ENCODE data around the gene RSBN1L. TPM values are rescaled to one million over a fixed set of nuclear protein-coding genes. Genes with fewer than 3 reads are reported as not detected.
"Not testable (repeated sequence)": the region's sequence is repeated elsewhere in the genome, so short reads cannot be mapped to it uniquely, and the experiment has no call there.

The RSBN1L gene
- total and polyA plus RNA-seq, 12 donors = 7.9 to 21.3 (median 13.1) TPM

DNA sequence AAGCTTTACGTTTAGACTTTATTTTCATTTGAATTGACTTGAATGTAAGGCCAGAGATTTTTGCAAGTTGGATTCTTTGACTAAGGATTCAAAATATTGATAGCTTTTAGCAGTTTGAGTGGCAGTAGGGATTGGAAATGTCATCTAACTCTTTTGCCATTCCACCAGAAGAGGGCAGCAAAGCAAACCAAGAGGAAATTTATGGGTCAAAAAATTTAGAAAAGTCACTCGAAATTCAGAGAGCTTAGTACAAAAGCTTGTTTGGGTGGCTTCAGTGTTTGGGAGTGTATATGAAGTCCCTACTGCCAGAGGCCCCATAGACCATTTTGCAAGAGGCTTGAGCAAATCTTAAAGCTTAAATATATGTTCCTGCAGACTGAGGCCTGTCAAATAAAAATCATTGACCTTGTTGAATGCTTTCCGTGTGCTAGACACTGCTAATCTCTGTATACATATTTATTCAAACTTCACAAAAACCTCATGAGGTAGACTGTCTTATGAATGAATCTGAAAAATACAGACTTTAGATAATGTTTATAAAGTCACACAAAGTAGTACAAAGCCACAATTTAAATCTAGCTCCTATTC lies 44.6 kb upstream of the RSBN1L start:
- H3K9me3 ChIP-seq (replicated peaks in 1 of 3) = no peaks in the 10 kb centered on the region
- WGBS, 4 donors = 31 to 38% (median 34%) methylated on average over 3 of the region's 3 CpGs
- DNase-seq = peak in 3 of 7 donors; percentile 31 to 46 (median 32)
- H3K27me3 ChIP-seq = no peaks in the 10 kb centered on the region
- no peak overlapping the region for H3K4me3 ChIP-seq
- no peak overlapping the region for H3K27ac ChIP-seq
- H3K36me3 ChIP-seq (replicated peaks in 1 of 2) = peaks cover 0 to 27% of the 10 kb centered on the region in 2 donors
- TF ChIP-seq, protein P1, sequence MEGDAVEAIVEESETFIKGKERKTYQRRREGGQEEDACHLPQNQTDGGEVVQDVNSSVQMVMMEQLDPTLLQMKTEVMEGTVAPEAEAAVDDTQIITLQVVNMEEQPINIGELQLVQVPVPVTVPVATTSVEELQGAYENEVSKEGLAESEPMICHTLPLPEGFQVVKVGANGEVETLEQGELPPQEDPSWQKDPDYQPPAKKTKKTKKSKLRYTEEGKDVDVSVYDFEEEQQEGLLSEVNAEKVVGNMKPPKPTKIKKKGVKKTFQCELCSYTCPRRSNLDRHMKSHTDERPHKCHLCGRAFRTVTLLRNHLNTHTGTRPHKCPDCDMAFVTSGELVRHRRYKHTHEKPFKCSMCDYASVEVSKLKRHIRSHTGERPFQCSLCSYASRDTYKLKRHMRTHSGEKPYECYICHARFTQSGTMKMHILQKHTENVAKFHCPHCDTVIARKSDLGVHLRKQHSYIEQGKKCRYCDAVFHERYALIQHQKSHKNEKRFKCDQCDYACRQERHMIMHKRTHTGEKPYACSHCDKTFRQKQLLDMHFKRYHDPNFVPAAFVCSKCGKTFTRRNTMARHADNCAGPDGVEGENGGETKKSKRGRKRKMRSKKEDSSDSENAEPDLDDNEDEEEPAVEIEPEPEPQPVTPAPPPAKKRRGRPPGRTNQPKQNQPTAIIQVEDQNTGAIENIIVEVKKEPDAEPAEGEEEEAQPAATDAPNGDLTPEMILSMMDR (IDR thresholded peaks at IDR 0.05) = peak; percentile 53 to 76 (median 58)
- no peak for TF ChIP-seq POLR2A (IDR thresholded peaks at IDR 0.05)
- peaks cover 0 to 9% of the 10 kb centered on the region in 2 donors for H3K4me1 ChIP-seq (replicated peaks in 1 of 2)
- intact Hi-C loops (cut with DNase I) = no loop called here

DNA sequence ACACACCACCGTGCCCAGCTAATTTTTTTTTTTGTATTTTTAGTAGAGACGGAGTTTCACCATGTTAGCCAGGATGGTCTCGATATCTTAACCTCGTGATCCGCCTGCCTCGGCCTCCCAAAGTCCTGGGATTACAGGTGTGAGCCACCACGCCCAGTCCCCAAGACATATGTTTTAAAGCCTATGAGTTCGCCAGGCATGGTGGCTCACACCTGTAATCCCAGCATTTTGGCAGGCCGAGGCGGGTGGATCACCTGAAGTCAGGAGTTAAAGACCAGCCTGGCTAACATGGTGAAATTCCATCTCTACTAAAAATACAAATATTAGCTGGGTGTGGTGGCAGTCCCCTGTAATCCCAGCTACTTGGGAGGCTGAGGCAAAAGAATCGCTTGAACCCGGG lies 43.4 kb upstream of the RSBN1L start:
- H3K27me3 ChIP-seq; intact Hi-C loops (cut with DNase I); H3K4me3 ChIP-seq; H3K27ac ChIP-seq; H3K9me3 ChIP-seq (replicated peaks in 1 of 3): not testable (repeated sequence)
- Histone ChIP-seq H3K4me1 (replicated peaks in 1 of 2) (peaks cover 0 to 12% of the 10 kb centered on the region in 2 donors), H3K36me3 (replicated peaks in 1 of 2) (peaks cover 0 to 25% of the 10 kb centered on the region in 2 donors)
- DNase-seq = peak in 1 of 7 donors; percentile 42
- 95 to 97% (median 96%) methylated on average over 7 to 12 of the region's 12 CpGs for WGBS, 4 donors

DNA sequence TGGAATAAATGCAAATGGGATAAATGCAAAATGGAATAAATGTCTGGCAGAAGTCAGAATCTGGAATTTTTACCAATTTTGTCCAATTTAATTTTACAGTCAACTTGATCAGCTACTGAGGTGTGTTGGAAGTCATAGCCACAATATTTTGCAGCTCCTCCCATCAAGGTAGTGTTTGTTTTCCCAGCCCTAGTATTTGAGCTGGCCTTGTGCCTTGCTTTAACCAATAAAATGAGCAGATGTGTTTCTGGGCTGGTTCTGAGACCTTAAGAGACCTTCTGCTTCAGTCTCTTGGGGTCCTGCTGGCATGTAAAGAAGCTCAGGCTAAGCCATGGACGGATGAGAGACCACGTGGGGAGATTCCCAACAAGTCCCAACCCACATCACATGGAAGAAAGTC lies 42.7 kb upstream of the RSBN1L start:
- 70 to 88% (median 79%) methylated on average over 2 of the region's 2 CpGs for WGBS, 4 donors
- Histone ChIP-seq H3K9me3 (replicated peaks in 1 of 3) (no peaks in the 10 kb centered on the region), H3K36me3 (replicated peaks in 1 of 2) (peaks cover 0 to 24% of the 10 kb centered on the region in 2 donors), H3K27ac (no peak overlapping the region), H3K4me1 (replicated peaks in 1 of 2) (peaks cover 0 to 12% of the 10 kb centered on the region in 2 donors), H3K27me3 (no peaks in the 10 kb centered on the region), H3K4me3 (no peak overlapping the region)
- intact Hi-C loops (cut with DNase I) = no loop called here
- TF ChIP-seq, protein P1 (IDR thresholded peaks at IDR 0.05) = no peak
- no peak for TF ChIP-seq POLR2A (IDR thresholded peaks at IDR 0.05)
- DNase-seq = peak in 1 of 7 donors; percentile 21

DNA sequence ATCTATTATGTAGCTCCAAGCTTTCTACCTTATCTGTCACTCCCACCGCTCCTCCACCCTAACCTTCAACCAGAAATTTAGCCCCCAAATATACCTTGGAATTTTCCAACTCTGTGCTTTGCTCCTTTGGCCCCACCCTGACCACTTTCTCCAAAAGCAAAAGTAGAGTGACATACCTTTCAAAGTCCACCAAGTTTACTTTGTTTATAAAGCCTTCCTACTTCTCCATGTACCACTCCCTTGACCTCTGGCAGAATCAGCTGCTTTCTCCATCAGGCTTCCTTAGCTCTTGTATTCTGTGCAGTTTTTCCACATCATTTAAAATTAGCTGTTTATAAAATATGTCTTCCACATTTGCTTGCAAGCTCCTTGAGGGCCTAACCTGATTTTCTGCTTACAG lies 40.9 kb upstream of the RSBN1L start:
- no peak for TF ChIP-seq POLR2A (IDR thresholded peaks at IDR 0.05)
- TF ChIP-seq, protein P1 (IDR thresholded peaks at IDR 0.05) = no peak
- 75 to 100% (median 100%) methylated on average over 1 of the region's 1 CpG for WGBS, 4 donors
- H3K27ac ChIP-seq = no peak overlapping the region
- H3K36me3 ChIP-seq (replicated peaks in 1 of 2) = peaks cover 0 to 24% of the 10 kb centered on the region in 2 donors
- DNase-seq = peak in 1 of 7 donors; percentile 17
- peaks cover 0 to 6% of the 10 kb centered on the region in 2 donors for H3K4me1 ChIP-seq (replicated peaks in 1 of 2)
- H3K4me3 ChIP-seq = no peak overlapping the region
- no peaks in the 10 kb centered on the region for H3K27me3 ChIP-seq
- intact Hi-C loops (cut with DNase I) = loop anchor here (5.0 kb wide), 1 partner anchor 102 kb away; no protein-coding TSS in a partner anchor
- no peaks in the 10 kb centered on the region for H3K9me3 ChIP-seq (replicated peaks in 1 of 3)
